Non-pigmented ciliary epithelial cell (primary cell): ENCODE measurements around the gene GP1BB.
A peak's percentile ranks its signal among the peaks of the same experiment; 100 is the strongest.
"Not testable (repeated sequence)": the region's sequence is repeated elsewhere in the genome, so short reads cannot be mapped to it uniquely, and the experiment has no call there.

Experiments used
- DNase-seq: peaks from one replicate; pipeline ENCODE4 v3.0.0-alpha.2; 2010; ENCODE audit warnings: low read depth

Gene GP1BB

DNA sequence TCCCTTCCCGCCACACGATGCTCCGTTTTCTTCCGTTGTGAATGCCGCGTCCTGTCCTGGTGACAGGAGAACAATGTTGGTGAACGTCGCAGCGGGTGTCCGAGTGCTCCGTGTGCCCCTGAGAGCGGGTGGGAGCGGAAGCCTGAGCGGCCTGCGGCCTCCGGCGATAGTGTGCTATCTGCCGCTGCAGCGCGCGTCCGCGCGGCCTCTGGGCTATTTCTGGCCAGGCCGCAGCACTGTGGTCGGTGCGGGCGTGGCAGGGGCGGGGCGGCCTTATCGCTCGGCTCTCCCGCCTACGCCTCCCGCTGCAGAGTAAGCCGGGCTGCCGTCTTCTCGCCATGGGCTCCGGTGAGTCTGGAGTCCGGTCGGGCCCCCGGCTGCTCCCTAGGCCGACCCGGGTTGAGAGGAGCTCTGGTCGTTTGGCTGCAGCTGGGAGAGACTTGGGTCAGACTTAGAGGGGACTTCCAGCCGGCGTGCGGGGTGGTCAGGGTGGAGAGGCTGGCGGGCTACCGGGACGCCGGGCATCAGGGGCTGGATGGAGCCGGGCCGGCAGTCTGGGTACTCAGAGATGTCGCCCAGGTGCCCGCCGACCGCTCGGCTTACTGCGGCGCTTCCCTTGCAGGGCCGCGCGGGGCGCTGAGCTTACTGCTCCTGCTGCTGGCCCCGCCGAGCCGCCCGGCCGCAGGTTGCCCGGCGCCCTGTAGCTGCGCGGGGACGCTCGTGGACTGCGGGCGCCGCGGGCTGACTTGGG lies at the start of gene GP1BB:
GP1BB (plus strand) TSS at position 308 of the 751 bp plus-strand sequence; CDS start at position 339, 31 bp downstream.
- DNase-seq, result no peak

- DNase-seq, result no peak
Observed at GRCh38 chr22:19673660-19674059, 49.7 kb upstream of the GP1BB start.

GRCh38 chr22:19674129-19674928 lies 49.0 kb upstream of the GP1BB start:
- DNase-seq, result no peak

DNA sequence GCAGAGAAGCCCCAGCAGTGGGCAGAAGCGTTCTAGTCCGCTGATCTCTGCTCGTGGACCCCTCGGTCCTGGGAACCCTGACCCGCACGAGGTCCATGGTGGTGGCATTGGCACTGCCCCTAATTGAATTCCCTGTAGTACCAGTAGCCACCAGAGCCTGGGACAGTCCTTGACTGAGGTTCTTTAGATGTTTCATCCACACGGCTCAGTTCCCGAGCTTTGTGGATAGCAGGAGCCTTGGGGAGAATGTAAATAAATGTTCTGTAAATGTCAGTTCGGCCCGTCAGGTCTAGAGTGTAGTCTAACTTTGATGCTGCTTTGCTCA lies 48.4 kb upstream of the GP1BB start:
- DNase-seq, result no peak

- no peak for DNase-seq
Observed at GRCh38 chr22:19675428-19675827, 47.9 kb upstream of the GP1BB start.

DNA sequence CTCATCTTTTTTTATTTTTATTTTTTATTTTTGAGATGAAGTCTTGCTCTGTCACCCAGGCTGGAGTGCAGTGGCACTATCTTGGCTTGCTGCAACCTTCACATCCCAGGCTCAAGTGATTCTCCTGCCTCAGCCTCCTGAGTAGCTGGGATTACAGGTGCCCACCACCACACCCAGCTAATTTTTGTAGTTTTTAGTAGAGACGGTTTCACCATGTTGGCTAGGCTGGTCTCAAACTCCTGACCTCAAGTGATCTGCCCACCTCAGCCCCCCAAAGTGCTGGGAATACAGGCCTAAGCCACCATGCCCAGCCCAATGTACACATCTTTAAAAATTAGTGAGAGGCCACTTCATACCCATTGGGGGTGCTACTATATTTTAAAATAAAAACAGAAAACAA lies 46.9 kb upstream of the GP1BB start:
- DNase-seq, result not testable (repeated sequence)

GRCh38 chr22:19678949-19679521 lies 44.3 kb upstream of the GP1BB start:
- DNase-seq, result no peak

DNA sequence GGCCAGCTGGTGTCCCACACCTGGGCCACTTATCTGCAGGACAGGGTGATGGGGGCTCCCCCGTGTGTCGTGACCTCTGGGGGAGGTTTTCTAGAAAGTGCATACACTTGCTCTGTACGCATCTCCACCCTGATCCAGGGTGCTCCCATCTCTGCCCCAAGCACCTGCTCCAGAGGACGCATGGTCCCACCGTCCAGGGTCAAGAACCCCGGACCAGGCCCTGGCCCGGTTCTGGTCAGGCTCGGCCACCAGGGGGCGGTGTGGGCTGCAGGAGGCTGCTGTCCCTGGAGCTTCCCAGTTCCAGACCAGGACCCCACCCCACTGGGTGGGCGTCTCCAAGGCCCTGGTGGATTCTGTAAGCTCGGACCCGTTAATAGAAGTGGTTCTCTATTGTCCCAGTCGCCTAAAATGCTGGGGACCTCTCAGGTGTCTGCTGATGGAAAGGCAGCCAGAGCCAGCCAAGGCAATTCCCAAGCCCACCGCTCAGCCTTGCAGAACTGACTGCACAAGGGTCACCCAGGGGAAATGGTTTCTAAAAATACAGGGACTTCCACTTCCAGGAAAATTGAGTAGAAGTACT lies 43.7 kb upstream of the GP1BB start:
- no peak for DNase-seq

DNA sequence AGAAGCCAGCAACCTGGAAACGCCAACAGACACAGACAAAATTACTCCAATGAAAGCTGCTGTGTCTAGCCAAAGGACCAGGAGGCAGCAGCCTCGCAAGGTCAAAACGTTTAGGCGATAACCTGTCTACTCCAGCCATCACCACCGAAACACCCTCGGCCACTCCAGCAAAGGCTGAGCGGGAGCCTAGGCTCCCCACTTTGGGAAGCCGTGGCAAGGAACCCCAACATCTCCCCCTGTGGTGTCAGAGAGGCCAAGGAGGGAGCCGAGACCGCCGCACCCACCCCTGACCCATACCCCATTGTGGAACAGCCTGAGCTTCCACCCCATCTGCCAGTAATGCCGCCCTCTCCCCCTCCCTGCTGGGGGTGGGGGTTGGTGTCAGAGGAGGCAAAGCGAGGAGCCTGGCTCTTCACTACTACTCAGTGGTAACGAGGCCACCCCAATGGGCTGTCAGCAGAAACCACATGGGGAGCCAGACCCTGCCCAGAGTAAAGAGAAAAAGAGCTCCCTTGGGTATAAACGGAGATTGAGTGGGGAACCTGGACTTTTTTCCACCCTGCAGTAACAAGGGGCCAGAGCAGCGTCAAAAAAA lies 43.0 kb upstream of the GP1BB start:
- DNase-seq, result no peak

DNA sequence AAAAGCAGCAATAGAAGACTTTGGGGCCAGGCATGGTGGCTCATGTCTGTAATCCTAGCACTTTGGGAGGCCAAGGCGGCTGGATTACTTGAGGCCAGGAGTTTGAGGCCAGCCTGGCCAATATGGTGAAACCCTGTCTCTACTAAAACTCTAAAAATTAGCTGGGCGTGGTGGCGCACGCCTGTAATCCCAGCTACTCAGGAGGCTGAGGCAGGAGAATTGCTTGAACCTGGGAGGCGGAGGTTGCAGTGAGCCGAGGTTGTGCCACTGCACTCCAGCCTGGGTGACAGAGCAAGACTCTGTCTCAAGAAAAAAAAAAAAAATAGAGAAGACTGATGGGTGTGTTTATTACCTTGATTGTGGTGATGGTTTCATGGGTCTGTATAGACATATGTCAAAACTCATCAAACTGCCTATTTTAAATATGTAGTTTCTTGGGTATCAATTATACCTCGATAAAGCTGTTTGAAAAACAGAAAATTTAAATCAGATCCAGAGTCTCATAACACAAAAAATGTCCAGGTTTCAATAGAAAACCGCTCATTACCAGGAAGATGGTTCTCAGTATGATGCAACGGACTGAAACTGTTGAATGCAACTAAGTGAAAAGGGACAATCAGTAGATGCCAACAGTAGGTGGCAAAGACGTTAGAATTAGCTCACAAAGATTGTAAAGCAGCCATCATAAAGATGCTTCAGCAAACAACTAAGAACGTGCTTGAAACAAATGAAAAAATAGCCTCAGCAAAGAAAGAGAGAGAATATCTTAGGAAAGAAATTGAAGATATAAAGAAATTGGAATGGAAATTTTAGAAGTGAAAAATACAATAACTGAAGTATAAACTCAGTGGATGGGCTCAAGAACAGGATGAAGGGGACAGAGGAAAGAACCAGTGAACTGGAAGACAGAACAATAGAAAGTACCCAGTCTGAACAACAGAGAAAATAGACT lies 42.2 kb upstream of the GP1BB start:
- DNase-seq, result no peak

DNA sequence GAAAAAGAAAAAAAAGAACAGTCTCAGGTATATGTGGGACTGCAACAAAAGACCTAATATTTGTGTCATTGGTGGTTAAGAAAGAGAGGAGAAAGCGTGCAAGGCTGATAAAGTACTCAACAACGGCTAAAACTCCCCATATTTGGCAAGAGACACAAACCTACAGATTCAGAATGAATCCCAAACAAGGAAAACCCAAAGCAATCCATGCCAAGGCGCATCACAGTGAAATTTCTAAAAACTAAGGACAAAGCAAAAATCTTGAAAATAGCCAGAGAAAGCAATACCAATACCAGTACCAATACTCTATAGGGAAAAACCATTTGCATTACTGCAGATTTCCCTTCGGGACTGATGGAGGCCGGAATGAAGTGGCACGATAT lies 41.5 kb upstream of the GP1BB start:
- no peak for DNase-seq

DNA sequence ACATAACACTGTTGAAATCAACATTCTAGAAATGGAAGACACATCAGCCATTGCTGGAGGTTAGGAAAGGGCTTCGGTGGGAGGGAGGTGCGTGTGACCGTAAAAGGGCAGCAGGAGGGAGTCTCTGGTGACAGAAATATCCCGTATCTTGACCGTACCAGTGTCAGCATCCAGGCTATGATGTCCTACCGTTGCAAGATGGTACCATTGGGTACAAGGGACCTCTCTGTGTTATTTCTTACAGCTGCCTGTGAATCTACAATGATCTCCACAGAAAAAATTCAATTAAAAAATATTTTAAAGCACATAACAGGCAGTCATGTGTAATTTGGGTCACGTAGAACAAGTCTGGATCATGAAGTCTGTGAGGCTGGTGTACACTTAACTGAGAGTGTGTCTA lies 36.4 kb upstream of the GP1BB start:
- DNase-seq, result no peak

- DNase-seq, result no peak
Observed at GRCh38 chr22:19687561-19688300, 35.6 kb upstream of the GP1BB start.

DNA sequence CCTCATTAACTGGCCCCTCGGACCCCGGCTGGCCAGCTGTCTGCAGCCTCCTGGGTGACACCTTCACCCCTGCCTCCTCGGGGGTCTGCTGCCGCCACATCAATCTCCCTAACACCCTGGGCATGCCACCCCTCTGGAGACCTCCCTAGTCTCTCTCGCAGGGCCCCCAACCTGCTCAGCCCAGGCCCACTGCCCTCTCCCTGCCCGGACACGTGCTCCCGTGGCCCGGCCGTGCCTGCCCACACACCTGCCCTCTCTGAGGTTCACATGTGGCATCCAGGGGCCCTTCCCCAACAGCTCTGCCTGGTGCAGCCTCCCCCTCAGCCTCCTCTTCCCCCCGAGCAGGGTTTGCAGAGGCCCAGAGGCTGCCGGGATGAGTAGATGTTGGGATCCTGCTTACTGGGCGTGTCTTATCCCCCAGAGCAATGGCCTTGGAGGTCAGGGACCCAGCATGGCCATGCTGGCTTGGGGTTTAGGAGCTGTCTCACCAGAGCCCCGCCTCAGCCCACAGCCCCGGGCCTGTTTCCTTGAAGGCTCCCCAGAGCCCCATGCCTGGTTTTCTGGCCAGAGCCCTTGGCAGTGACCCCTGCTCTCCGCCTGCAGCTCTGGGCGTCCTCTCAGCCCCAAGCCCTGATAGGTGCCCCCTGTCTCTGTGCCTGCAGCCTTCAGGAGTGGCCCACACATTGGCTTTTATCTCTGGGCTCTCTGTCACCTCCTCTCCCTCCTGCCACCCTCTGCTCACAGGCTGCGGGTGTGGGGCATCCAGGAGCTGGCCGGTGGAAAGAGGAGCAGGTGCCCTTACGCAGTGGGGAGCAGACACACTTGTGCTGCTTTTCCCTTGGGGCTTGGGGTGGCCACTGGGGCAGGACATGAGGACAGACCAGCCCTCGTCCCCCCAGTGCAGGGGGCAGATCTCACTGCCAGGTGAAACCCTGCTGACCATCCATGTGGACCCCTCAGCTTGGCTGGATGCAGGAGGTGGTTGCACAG lies 34.7 kb upstream of the GP1BB start:
- DNase-seq, result no peak

DNA sequence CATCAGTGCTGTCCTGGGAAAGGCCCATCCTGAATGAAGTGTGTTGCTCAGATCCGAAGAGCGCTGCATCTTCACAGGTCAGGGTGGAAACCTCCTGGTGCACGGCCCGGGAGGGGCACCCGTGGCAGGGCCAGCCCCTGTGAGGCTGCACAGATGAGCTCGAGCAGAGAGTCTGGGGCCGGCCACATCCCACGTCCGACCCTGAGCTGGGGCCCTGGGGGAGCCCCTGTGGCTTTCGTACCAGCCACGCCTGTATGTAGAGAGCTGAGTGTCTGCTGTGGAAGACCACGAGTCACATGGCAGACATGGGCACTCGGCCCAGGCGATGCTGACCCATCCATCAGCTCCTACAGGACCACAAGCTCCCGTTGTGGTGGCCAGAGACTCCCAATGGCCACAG lies 33.9 kb upstream of the GP1BB start:
- no peak for DNase-seq

- DNase-seq, result no peak
Observed at GRCh38 chr22:19691007-19691720, 32.2 kb upstream of the GP1BB start.

- DNase-seq, result peak; percentile 13
Observed at GRCh38 chr22:19691721-19692341, 31.5 kb upstream of the GP1BB start.

- DNase-seq, result no peak
Observed at GRCh38 chr22:19693581-19693980, 29.8 kb upstream of the GP1BB start.
